M059J (cell line): ENCODE results near the gene FURIN. TPM values are rescaled to one million over a fixed set of nuclear protein-coding genes. Genes with fewer than 3 reads are reported as not detected.
"Not testable (repeated sequence)": the region's sequence is repeated elsewhere in the genome, so short reads cannot be mapped to it uniquely, and the experiment has no call there.

Experiments
- DNase-seq: peaks from one replicate; pipeline ENCODE4 v3.0.0-alpha.2; 2012; ENCODE audit warnings: low read depth
- total RNA-seq: library from RNA; depleted of rRNA; stranded (reverse); fragments of >200 nt; shearing (Covaris generic); gene quantifications from 2 replicates; pipeline ENCODE4 v1.2.3, GENCODE V29; 2014

The FURIN gene
- total RNA-seq, 1 experiment from 2014 or later, result 33.6 TPM

GRCh38 chr15:90882781-90883525 is 14.6 kb downstream of the FURIN start:
- DNase-seq, result no peak

GRCh38 chr15:90883526-90883975 is 15.2 kb downstream of the FURIN start:
- DNase-seq, result no peak

- no peak for DNase-seq
These were observed 15.8 kb downstream of the FURIN start, which contains the start of gene FES for GRCh38 chr15:90883976-90884718. Gene FES (plus strand): TSS chr15:90884504. CDS start chr15:90885046, 542 bp downstream.

- no peak for DNase-seq
These were observed 16.5 kb downstream of the FURIN start for GRCh38 chr15:90884719-90885431.

GRCh38 chr15:90885432-90886290 is 17.3 kb downstream of the FURIN start:
- peak; percentile 37 for DNase-seq

GRCh38 chr15:90886291-90886614 is 17.9 kb downstream of the FURIN start:
- DNase-seq, result no peak

- no peak for DNase-seq
These were observed 18.7 kb downstream of the FURIN start for GRCh38 chr15:90887037-90887481.

GRCh38 chr15:90889313-90889730 is 20.9 kb downstream of the FURIN start:
- no peak for DNase-seq

GRCh38 chr15:90889736-90890456 is 21.5 kb downstream of the FURIN start:
- DNase-seq, result no peak

- DNase-seq, result no peak
These were observed 22.5 kb downstream of the FURIN start for GRCh38 chr15:90890839-90891238.

- no peak for DNase-seq
These were observed 23.1 kb downstream of the FURIN start for GRCh38 chr15:90891346-90891949.

- no peak for DNase-seq
These were observed 23.6 kb downstream of the FURIN start for GRCh38 chr15:90892023-90892422.

GRCh38 chr15:90892498-90893174 is 24.2 kb downstream of the FURIN start:
- DNase-seq, result no peak

- DNase-seq, result no peak
These were observed 25.0 kb downstream of the FURIN start for GRCh38 chr15:90893175-90894090.

GRCh38 chr15:90895571-90896117 is 27.3 kb downstream of the FURIN start:
- DNase-seq, result no peak

GRCh38 chr15:90897131-90897655 is 28.8 kb downstream of the FURIN start:
- not testable (repeated sequence) for DNase-seq

GRCh38 chr15:90901175-90902039 is 33.0 kb downstream of the FURIN start:
- DNase-seq, result no peak
